ENCODE results near the gene AFTPH. TPM values are rescaled to one million over a fixed set of nuclear protein-coding genes. Genes with fewer than 3 reads are reported as not detected.

The AFTPH gene
- total RNA-seq, 1 donor from 2014 or later: 22.2 TPM

DNA sequence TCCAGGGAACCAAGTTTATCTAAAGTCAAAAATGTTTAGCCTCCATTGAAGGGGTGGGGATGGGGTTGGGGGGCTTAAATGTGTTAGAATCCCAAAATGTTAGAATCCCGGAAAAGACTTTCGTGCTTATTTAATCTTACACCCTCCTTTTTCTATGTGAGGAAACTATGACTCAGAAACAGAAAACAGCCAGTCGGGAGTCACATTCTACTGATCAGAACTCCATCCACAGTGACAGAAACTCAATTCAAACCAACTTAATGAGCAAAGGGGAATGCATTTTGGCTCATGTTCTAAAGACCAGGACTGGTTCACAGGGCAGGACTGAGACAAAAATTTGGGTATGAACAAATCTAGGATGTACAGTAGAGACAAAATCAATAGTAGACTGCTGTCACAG, 31.9 kb upstream of the AFTPH start:
- no peak overlapping the region for H3K27ac Mint-ChIP-seq
- TF ChIP-seq, protein P1, sequence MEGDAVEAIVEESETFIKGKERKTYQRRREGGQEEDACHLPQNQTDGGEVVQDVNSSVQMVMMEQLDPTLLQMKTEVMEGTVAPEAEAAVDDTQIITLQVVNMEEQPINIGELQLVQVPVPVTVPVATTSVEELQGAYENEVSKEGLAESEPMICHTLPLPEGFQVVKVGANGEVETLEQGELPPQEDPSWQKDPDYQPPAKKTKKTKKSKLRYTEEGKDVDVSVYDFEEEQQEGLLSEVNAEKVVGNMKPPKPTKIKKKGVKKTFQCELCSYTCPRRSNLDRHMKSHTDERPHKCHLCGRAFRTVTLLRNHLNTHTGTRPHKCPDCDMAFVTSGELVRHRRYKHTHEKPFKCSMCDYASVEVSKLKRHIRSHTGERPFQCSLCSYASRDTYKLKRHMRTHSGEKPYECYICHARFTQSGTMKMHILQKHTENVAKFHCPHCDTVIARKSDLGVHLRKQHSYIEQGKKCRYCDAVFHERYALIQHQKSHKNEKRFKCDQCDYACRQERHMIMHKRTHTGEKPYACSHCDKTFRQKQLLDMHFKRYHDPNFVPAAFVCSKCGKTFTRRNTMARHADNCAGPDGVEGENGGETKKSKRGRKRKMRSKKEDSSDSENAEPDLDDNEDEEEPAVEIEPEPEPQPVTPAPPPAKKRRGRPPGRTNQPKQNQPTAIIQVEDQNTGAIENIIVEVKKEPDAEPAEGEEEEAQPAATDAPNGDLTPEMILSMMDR (IDR thresholded peaks at IDR 0.05; ENCODE audit: unreplicated experiment): no peak
- H3K4me1 Mint-ChIP-seq: peaks cover 2% of the 10 kb centered on the region
- no peaks in the 10 kb centered on the region for H3K36me3 Mint-ChIP-seq
- H3K9me3 Mint-ChIP-seq: no peaks in the 10 kb centered on the region
- no peak for DNase-seq (ENCODE audit: low spot score in 2 of 2, unreplicated experiment in 2 of 2)
- H3K27me3 Mint-ChIP-seq (ENCODE audit: low read depth): no peaks in the 10 kb centered on the region
- H3K4me3 Mint-ChIP-seq: no peak overlapping the region

DNA sequence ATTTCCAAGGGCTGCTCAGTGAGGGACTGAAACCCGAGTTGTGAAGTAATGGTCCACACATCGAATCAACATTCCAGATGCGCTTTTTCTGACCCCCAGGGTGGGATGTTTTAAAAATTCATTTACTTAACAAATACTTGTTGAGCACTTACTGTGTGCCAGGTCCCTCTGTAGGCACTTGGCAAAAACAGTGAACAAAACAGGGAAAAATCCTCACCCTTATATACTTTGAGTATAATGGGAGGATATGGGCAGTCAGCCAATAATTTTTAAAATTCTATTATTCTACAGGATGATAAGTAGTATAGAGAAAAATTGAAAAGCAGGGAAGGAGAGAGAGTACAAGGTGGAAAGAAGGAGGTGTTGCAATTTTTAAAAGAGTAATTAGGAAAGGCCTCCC, 31.3 kb upstream of the AFTPH start:
- no peak overlapping the region for H3K27ac Mint-ChIP-seq
- TF ChIP-seq, protein P1 (IDR thresholded peaks at IDR 0.05; ENCODE audit: unreplicated experiment): no peak
- no peaks in the 10 kb centered on the region for H3K36me3 Mint-ChIP-seq
- no peaks in the 10 kb centered on the region for H3K4me1 Mint-ChIP-seq
- H3K4me3 Mint-ChIP-seq: no peak overlapping the region
- H3K27me3 Mint-ChIP-seq (ENCODE audit: low read depth): peaks cover 3% of the 10 kb centered on the region
- DNase-seq (ENCODE audit: low spot score in 2 of 2, unreplicated experiment in 2 of 2): no peak
- no peaks in the 10 kb centered on the region for H3K9me3 Mint-ChIP-seq

DNA sequence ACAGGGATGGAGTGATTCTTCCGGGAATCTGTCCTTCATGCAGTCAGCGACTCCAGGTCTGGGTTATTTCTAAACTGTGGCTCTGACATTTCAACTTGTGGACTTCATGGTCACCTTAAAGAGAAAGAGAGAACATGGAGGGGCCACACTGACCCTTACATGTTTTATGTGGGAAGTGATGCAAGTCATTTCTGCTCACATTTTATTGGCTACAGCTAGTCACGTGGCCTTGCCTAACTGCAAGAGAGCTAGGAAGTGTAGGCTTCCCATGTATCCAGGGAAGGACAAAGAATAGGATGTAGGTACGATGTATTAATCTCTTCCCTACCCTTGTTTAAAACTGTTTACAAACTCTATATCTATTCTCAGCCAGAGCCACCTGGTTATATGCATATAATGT, 30.3 kb upstream of the AFTPH start:
- Mint-ChIP-seq H3K36me3 (no peaks in the 10 kb centered on the region), H3K4me3 (no peak overlapping the region)
- DNase-seq (ENCODE audit: low spot score in 2 of 2, unreplicated experiment in 2 of 2): no peak

DNA sequence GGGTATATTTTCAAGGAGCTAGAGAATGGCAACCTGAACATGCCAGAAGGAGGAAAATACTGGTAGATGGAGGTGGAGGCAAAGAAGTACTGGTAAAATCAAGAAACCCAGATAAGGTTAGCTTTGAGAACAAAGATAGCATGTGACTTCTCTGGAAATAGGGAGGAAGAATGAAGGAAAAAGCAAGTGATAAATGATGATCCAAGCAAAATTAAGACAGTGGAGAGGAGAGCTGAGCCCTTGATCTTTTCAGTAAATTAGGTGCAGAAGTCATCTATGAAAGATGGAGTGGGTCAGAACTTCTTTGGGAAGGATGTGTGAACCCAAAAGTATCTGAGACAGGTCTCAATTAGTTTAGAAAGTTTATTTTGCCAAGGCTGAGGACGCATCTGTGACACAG, 25.7 kb upstream of the AFTPH start:
- H3K27me3 Mint-ChIP-seq (ENCODE audit: low read depth): peaks cover 11% of the 10 kb centered on the region
- H3K4me3 Mint-ChIP-seq: no peak overlapping the region
- TF ChIP-seq, protein P1 (IDR thresholded peaks at IDR 0.05; ENCODE audit: unreplicated experiment): no peak
- H3K36me3 Mint-ChIP-seq: no peaks in the 10 kb centered on the region
- no peaks in the 10 kb centered on the region for H3K4me1 Mint-ChIP-seq
- no peaks in the 10 kb centered on the region for H3K9me3 Mint-ChIP-seq
- no peak for DNase-seq (ENCODE audit: low spot score in 2 of 2, unreplicated experiment in 2 of 2)
- no peak overlapping the region for H3K27ac Mint-ChIP-seq

More for the DNA sequence above, 30.3 kb upstream of the AFTPH start:
- H3K27ac Mint-ChIP-seq: no peak overlapping the region
- H3K27me3 Mint-ChIP-seq (ENCODE audit: low read depth): peaks cover 9% of the 10 kb centered on the region
- no peaks in the 10 kb centered on the region for H3K4me1 Mint-ChIP-seq
- TF ChIP-seq, protein P1 (IDR thresholded peaks at IDR 0.05; ENCODE audit: unreplicated experiment): no peak
- H3K9me3 Mint-ChIP-seq: no peaks in the 10 kb centered on the region

DNA sequence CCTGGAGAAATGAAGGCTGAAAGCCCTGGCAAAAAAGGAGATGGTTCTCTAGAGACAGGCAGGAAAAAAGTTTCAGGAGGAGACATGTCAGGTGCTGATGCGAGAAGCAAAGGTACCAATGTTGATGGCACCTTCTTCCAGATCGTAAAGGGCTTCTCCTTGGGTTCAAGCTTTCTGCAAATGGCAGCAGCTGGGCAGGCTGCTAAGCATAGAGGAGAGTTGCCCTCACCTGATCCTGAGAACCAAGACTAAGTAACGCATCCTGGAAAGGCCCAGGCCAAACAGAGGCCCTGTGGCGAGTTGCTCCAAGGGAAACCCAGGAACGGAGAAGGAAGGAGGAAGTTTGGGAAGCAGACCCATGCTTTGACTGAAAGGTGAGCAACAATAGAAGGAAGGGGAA, 23.6 kb upstream of the AFTPH start:
- TF ChIP-seq, protein P1 (IDR thresholded peaks at IDR 0.05; ENCODE audit: unreplicated experiment): no peak
- Mint-ChIP-seq H3K4me3 (no peak overlapping the region), H3K4me1 (no peaks in the 10 kb centered on the region), H3K27ac (no peak overlapping the region), H3K9me3 (no peaks in the 10 kb centered on the region), H3K36me3 (no peaks in the 10 kb centered on the region), H3K27me3 (ENCODE audit: low read depth) (peaks cover 11% of the 10 kb centered on the region)
- no peak for DNase-seq (ENCODE audit: low spot score in 2 of 2, unreplicated experiment in 2 of 2)

DNA sequence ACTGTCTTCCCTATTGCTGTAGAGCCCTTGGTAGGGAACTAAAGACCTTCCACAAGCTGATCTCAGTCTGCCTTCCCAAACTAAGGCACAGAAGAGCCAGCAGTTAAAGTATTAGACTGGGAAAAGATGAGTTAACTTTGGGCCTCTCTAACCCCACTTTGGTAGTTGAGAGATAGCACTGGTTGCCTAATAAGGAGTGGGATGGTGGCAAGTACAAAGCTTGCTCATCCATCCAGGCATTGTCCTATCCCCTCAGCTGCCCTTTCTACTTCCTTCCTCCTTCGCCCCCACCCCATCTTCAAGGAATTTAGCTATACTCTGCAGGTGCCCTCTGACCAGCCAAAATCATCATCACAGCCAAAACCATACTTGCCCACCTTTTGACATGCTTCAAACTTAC, 22.2 kb upstream of the AFTPH start:
- no peak overlapping the region for H3K4me3 Mint-ChIP-seq
- H3K27me3 Mint-ChIP-seq (ENCODE audit: low read depth): peaks cover 11% of the 10 kb centered on the region
- H3K9me3 Mint-ChIP-seq: no peaks in the 10 kb centered on the region

More for the DNA sequence above, 22.2 kb upstream of the AFTPH start:
- TF ChIP-seq, protein P1 (IDR thresholded peaks at IDR 0.05; ENCODE audit: unreplicated experiment): no peak
- H3K27ac Mint-ChIP-seq: no peak overlapping the region
- DNase-seq (ENCODE audit: low spot score in 2 of 2, unreplicated experiment in 2 of 2): no peak
- H3K36me3 Mint-ChIP-seq: no peaks in the 10 kb centered on the region
- H3K4me1 Mint-ChIP-seq: no peaks in the 10 kb centered on the region

All from mesothelial cell of epicardium (in vitro differentiated cells).